ENCODE data around the gene NHLRC2. TPM values are rescaled to one million over a fixed set of nuclear protein-coding genes. Genes with fewer than 3 reads are reported as not detected.

NHLRC2 gene
- total and polyA plus RNA-seq, 4 donors, result 4.2 to 49.0 (median 26.9) TPM

GRCh38 chr10:113960617-113961181 is 106.2 kb downstream of the NHLRC2 start:
- no peaks in the 10 kb centered on the region for H3K27me3 ChIP-seq (ENCODE audit: control insufficient read depth in 3 of 3, insufficient read depth in 3 of 3, low read length in 2 of 3)
- no peak for TF ChIP-seq CTCF (IDR thresholded peaks at IDR 0.05; ENCODE audit: control extremely low read depth, extremely low read depth)
- 50 to 59% methylated on average over 11 of the region's 11 CpGs for WGBS, 2 donors
- H3K4me1 ChIP-seq (ENCODE audit: control insufficient read depth in 5 of 5, insufficient read depth in 5 of 5, low read length in 5 of 5), result peaks cover 0 to 22% (median 4%) of the 10 kb centered on the region in 5 donors
- H3K9me3 ChIP-seq (ENCODE audit: control insufficient read depth in 4 of 4, insufficient read depth in 3 of 4, low read length in 3 of 4), result no peaks in the 10 kb centered on the region
- DNase-seq (peak; percentile 37 to 47 (median 47)), ATAC-seq (ENCODE audit: insufficient read depth, low FRiP score) (peak; percentile 14)
- H3K4me3 ChIP-seq, result no peak overlapping the region
- no peaks in the 10 kb centered on the region for H3K36me3 ChIP-seq (ENCODE audit: control insufficient read depth in 4 of 4, insufficient read depth in 4 of 4, low read length in 4 of 4)
- H3K9ac ChIP-seq (ENCODE audit: insufficient read depth in 1 of 2, low read length in 2 of 2), result no peak overlapping the region
- H3K27ac ChIP-seq (ENCODE audit: low read depth in 1 of 2, low read length in 1 of 2), result peak overlapping the region in 1 of 2 donors; percentile 63

- no peaks in the 10 kb centered on the region for H3K9me3 ChIP-seq (ENCODE audit: control insufficient read depth in 4 of 4, insufficient read depth in 3 of 4, low read length in 3 of 4)
- WGBS, 2 donors, result 60 to 64% methylated on average over 14 of the region's 14 CpGs
- ATAC-seq (ENCODE audit: insufficient read depth, low FRiP score) (no peak), DNase-seq (peak; percentile 33 to 44 (median 34))
- H3K27me3 ChIP-seq (ENCODE audit: control insufficient read depth in 3 of 3, insufficient read depth in 3 of 3, low read length in 2 of 3), result no peaks in the 10 kb centered on the region
- H3K9ac ChIP-seq (ENCODE audit: insufficient read depth in 1 of 2, low read length in 2 of 2), result no peak overlapping the region
- H3K4me3 ChIP-seq, result no peak overlapping the region
- no peaks in the 10 kb centered on the region for H3K36me3 ChIP-seq (ENCODE audit: control insufficient read depth in 4 of 4, insufficient read depth in 4 of 4, low read length in 4 of 4)
- H3K4me1 ChIP-seq (ENCODE audit: control insufficient read depth in 5 of 5, insufficient read depth in 5 of 5, low read length in 5 of 5), result peaks cover 0 to 20% (median 4%) of the 10 kb centered on the region in 5 donors
- H3K27ac ChIP-seq (ENCODE audit: low read depth in 1 of 2, low read length in 1 of 2), result peak overlapping the region in 1 of 2 donors; percentile 63
- no peak for TF ChIP-seq CTCF (IDR thresholded peaks at IDR 0.05; ENCODE audit: control extremely low read depth, extremely low read depth)
These were observed 106.9 kb downstream of the NHLRC2 start for GRCh38 chr10:113961182-113962031.

- 10 to 41% methylated on average over 2 of the region's 2 CpGs for WGBS, 2 donors
- H3K4me3 ChIP-seq, result no peak overlapping the region
- H3K9me3 ChIP-seq (ENCODE audit: control insufficient read depth in 4 of 4, insufficient read depth in 3 of 4, low read length in 3 of 4), result peaks cover 0 to 2% (median 0%) of the 10 kb centered on the region in 4 donors
- no peak for TF ChIP-seq CTCF (IDR thresholded peaks at IDR 0.05; ENCODE audit: control extremely low read depth, extremely low read depth)
- H3K27me3 ChIP-seq (ENCODE audit: control insufficient read depth in 3 of 3, insufficient read depth in 3 of 3, low read length in 2 of 3), result no peaks in the 10 kb centered on the region
- H3K36me3 ChIP-seq (ENCODE audit: control insufficient read depth in 4 of 4, insufficient read depth in 4 of 4, low read length in 4 of 4), result no peaks in the 10 kb centered on the region
- DNase-seq, result no peak
- peaks cover 0 to 8% (median 4%) of the 10 kb centered on the region in 5 donors for H3K4me1 ChIP-seq (ENCODE audit: control insufficient read depth in 5 of 5, insufficient read depth in 5 of 5, low read length in 5 of 5)
- no peak for ATAC-seq (ENCODE audit: insufficient read depth, low FRiP score)
- no peak overlapping the region for H3K27ac ChIP-seq (ENCODE audit: low read depth in 1 of 2, low read length in 1 of 2)
- H3K9ac ChIP-seq (ENCODE audit: insufficient read depth in 1 of 2, low read length in 2 of 2), result no peak overlapping the region
These were observed 110.6 kb downstream of the NHLRC2 start for GRCh38 chr10:113965077-113965476.
